Glutamatergic neuron (in vitro differentiated cells): ENCODE results near the gene FMNL1. TPM values are rescaled to one million over a fixed set of nuclear protein-coding genes. Genes with fewer than 3 reads are reported as not detected.

Source experiments
- DNase-seq: peaks from one replicate; pipeline ENCODE4 v3.0.0; 2022
- H3K27ac Mint-ChIP-seq: one replicate; pipeline ENCODE4 v1.8.0; 2020; ENCODE audit warnings: mild to moderate bottlenecking, mixed read lengths, inconsistent platforms; ENCODE audit not compliant: unreplicated experiment
- H3K27me3 Mint-ChIP-seq: one replicate; pipeline ENCODE4 v1.8.0; 2020; ENCODE audit warnings: mild to moderate bottlenecking, moderate library complexity, mixed read lengths, inconsistent platforms; ENCODE audit not compliant: unreplicated experiment
- H3K36me3 Mint-ChIP-seq: one replicate; pipeline ENCODE4 v1.8.0; 2020; ENCODE audit warnings: mild to moderate bottlenecking, mixed read lengths, inconsistent platforms; ENCODE audit not compliant: unreplicated experiment
- H3K4me1 Mint-ChIP-seq: one replicate; pipeline ENCODE4 v1.8.0; 2020; ENCODE audit warnings: mild to moderate bottlenecking, low read depth, mixed read lengths, inconsistent platforms; ENCODE audit not compliant: unreplicated experiment
- H3K4me3 Mint-ChIP-seq: one replicate; pipeline ENCODE4 v1.8.0; 2020; ENCODE audit warnings: mild to moderate bottlenecking, mixed read lengths, inconsistent platforms; ENCODE audit not compliant: unreplicated experiment
- H3K9me3 Mint-ChIP-seq: one replicate; pipeline ENCODE4 v1.8.0; 2020; ENCODE audit warnings: mild to moderate bottlenecking, moderate library complexity, mixed read lengths, inconsistent platforms; ENCODE audit not compliant: unreplicated experiment
- total RNA-seq: library from RNA; stranded (reverse); fragmentation: NEBNext Ultra II Directional; extraction: Animal tissue kit (Norgen Biotek cat#: 25700); gene quantifications from one replicate; pipeline ENCODE4 v1.2.1, GENCODE V29; 2021; ENCODE audit not compliant: unreplicated experiment
- TF ChIP-seq, protein P1 (sequence below): fragments of 200-600 bp; sonication (generic); IDR thresholded peaks from one replicate; pipeline ENCODE4 v1.5.0; 2021; ENCODE audit not compliant: partially characterized antibody, unreplicated experiment

Gene FMNL1
- total RNA-seq, 1 donor from 2014 or later = 24.2 TPM

DNA sequence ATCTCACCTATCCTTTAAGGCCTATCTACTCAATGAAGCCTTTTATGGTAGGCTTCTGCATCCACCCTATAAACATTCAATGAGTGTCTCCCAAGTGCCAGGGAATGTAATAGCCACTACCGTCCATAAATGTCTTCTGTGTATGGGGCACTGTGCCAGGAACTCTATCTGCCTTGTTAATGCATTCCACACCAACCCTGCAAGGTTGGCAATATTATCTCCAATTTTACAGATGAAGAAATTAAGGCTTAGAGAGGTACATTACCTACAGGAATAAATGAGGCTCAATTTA lies 75.1 kb downstream of the FMNL1 start:
- no peaks in the 10 kb centered on the region for H3K36me3 Mint-ChIP-seq
- H3K4me1 Mint-ChIP-seq = peaks cover 37% of the 10 kb centered on the region
- DNase-seq = no peak
- H3K27ac Mint-ChIP-seq = no peak overlapping the region
- H3K4me3 Mint-ChIP-seq = no peak overlapping the region
- peaks cover 7% of the 10 kb centered on the region for H3K27me3 Mint-ChIP-seq
- TF ChIP-seq, protein P1, sequence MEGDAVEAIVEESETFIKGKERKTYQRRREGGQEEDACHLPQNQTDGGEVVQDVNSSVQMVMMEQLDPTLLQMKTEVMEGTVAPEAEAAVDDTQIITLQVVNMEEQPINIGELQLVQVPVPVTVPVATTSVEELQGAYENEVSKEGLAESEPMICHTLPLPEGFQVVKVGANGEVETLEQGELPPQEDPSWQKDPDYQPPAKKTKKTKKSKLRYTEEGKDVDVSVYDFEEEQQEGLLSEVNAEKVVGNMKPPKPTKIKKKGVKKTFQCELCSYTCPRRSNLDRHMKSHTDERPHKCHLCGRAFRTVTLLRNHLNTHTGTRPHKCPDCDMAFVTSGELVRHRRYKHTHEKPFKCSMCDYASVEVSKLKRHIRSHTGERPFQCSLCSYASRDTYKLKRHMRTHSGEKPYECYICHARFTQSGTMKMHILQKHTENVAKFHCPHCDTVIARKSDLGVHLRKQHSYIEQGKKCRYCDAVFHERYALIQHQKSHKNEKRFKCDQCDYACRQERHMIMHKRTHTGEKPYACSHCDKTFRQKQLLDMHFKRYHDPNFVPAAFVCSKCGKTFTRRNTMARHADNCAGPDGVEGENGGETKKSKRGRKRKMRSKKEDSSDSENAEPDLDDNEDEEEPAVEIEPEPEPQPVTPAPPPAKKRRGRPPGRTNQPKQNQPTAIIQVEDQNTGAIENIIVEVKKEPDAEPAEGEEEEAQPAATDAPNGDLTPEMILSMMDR = no peak
- peaks cover 8% of the 10 kb centered on the region for H3K9me3 Mint-ChIP-seq

Other genes starting within 250 kb of the FMNL1 start
- 39.9 TPM for gene DCAKD, start 170.3 kb upstream of the FMNL1 start, total RNA-seq
- 96.5 TPM for gene NMT1, start 160.6 kb upstream of the FMNL1 start, total RNA-seq
- 6.2 TPM for gene PLCD3, start 89.4 kb upstream of the FMNL1 start, total RNA-seq
- 3.7 TPM for gene ACBD4, start 86.2 kb upstream of the FMNL1 start, total RNA-seq
- gene HEXIM1, start 73.4 kb upstream of the FMNL1 start, total RNA-seq = 13.0 TPM
- 8.4 TPM for gene HEXIM2, start 60.0 kb upstream of the FMNL1 start, total RNA-seq
- not detected for gene SPATA32, start 40.2 kb downstream of the FMNL1 start, total RNA-seq
- gene MAP3K14, start 95.1 kb downstream of the FMNL1 start, total RNA-seq = 5.7 TPM
- 3.5 TPM for gene ARHGAP27, start 211.0 kb downstream of the FMNL1 start, total RNA-seq